Subcutaneous adipose tissue (tissue), 4 donors: ENCODE data around the gene THAP4. TPM values are rescaled to one million over a fixed set of nuclear protein-coding genes. Genes with fewer than 3 reads are reported as not detected.

ENCODE experiments used
- total RNA-seq, 4 donors: library from RNA; depleted of rRNA; stranded (reverse); fragments of >200 nt; gene quantifications; one replicate each; pipeline ENCODE4 v1.1.0, GENCODE V29; 2016
- TF ChIP-seq, protein P1 (sequence below): fragments of 450-650 bp; IDR thresholded peaks from one replicate; pipeline ENCODE4 v1.5.1; 2016; ENCODE audit warnings: low read depth, mild to moderate bottlenecking, control low read depth, antibody characterized with exemption, moderate library complexity

THAP4 gene
- total RNA-seq, 4 donors from 2014 or later: 24.8 to 54.3 (median 31.1) TPM

DNA sequence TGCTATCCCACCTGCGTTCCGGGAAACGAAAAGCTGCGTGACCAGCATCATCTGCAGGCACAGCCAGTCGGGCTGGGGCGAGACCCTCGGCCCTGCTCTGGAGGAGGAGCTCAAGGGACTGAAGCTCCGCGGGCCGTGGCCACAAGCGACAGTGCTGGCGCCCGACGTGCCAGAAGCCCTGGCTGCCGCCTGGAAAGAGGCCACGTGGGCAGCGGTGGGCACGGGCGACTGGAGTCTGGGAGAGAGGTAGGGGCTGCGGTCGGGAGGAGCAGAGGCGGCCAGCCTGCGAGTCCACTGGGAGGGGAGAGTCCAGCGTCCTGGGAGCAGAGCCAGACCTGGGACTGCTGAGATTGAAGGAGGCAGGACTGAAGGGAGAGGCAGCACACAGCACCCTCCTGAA lies 40.4 kb upstream of the THAP4 start:
- TF ChIP-seq, protein P1, sequence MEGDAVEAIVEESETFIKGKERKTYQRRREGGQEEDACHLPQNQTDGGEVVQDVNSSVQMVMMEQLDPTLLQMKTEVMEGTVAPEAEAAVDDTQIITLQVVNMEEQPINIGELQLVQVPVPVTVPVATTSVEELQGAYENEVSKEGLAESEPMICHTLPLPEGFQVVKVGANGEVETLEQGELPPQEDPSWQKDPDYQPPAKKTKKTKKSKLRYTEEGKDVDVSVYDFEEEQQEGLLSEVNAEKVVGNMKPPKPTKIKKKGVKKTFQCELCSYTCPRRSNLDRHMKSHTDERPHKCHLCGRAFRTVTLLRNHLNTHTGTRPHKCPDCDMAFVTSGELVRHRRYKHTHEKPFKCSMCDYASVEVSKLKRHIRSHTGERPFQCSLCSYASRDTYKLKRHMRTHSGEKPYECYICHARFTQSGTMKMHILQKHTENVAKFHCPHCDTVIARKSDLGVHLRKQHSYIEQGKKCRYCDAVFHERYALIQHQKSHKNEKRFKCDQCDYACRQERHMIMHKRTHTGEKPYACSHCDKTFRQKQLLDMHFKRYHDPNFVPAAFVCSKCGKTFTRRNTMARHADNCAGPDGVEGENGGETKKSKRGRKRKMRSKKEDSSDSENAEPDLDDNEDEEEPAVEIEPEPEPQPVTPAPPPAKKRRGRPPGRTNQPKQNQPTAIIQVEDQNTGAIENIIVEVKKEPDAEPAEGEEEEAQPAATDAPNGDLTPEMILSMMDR: no peak

DNA sequence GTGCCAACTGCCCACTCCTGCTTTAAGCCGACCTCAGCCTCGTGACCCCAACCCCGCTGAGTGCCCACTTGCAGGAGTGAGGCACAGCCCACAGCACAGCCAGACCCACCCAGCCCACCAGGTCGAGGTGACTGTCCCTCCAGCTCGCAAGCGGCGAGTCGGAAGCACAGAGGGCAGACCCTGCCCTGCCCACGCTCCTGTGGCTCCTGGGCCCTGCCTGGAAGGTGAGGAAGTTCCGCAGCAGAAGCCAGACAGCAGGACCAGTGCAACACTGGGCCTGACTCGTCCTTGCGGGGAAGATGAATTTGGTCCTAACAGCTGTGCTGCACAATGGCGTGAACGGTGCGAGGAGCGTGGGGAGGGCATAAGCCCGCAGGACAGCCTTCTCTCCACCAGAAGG lies 39.7 kb upstream of the THAP4 start:
- TF ChIP-seq, protein P1: no peak

DNA sequence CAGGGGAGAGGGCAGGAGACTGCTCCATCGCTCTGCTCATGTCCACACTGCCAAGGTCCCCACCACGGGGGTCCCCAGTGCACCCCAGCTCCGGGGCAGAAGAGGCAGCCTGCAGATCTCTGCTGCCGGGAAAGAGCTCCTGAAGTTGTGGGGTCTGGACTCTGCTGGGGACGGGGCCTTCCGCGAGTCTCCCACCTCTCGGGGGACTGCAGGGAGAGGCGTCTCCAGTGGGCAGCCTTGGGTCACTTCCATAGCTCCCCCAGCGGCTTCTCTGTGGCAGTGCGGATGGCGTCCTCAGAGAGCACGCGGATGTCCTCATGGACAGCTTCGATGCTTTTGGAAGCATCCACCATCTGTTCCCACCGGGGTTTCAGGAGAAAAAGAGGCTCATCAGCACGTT lies 38.9 kb upstream of the THAP4 start:
- TF ChIP-seq, protein P1: no peak

DNA sequence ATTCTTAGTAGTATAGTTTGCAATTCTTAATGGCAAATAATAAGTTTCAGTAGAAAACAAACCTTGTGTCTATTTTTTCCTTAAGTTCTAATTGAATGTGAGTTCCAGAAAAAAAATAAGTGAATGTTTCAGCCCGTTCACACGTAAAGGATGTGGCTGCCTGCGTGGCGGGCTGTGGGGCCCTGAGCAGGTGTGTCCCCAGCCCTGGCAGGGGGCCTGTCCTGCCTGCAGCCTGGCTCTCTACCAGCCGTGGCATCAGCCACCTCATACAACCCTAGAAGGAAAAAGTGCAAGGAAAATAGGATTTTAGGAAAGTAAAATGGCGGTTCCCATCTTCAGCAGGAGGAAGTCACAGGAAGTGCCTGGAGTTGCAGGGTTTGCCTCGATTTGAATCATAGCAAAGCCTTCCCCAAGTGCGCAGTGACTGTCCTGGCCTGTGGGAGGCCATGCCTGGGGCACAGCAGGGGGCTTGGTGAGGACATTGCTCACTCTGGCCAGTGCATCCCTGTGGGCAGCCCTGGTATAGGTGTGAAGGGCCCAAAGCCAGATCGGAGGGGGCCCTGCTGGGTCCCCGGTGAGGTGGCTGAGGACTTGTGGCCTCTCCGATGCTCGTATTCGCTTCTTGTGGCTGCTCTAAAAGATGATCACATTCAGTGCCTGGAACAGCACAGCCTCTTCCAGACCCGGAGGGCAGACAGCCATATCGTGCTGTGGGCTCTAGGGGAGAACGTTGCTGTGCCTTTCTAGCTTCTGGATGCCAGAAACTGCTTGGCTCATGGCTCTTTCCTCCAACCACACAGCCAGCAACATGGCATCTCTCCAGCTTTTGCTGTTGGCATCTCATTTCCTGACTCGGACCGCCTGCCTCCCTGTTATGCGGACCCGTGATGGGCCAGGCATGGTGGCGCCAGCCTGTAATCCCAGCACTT lies 37.1 kb upstream of the THAP4 start:
- TF ChIP-seq, protein P1: no peak

DNA sequence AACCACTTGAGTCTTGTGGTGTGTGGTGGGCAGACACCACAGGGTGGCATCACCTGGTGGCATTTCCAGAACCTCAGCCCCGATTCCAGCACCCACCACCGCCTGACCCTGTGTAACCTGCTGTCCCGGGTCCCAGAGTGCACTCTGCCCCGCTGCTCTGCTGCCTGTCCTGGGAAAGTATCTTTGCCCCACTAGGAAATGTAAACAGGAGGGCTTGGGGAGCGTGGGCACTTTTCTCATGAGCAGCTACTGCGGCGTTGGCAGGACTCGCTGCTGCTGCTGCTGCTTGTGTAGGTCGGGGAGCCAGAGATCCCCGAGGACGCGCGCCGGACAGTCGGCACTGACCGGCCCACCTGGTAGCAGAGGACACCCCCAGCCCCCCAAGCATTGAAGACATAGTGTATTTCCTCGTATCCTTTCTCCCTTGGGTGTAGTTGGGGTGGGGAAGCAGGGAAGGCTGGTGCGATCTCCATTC lies 36.3 kb upstream of the THAP4 start:
- TF ChIP-seq, protein P1: no peak

DNA sequence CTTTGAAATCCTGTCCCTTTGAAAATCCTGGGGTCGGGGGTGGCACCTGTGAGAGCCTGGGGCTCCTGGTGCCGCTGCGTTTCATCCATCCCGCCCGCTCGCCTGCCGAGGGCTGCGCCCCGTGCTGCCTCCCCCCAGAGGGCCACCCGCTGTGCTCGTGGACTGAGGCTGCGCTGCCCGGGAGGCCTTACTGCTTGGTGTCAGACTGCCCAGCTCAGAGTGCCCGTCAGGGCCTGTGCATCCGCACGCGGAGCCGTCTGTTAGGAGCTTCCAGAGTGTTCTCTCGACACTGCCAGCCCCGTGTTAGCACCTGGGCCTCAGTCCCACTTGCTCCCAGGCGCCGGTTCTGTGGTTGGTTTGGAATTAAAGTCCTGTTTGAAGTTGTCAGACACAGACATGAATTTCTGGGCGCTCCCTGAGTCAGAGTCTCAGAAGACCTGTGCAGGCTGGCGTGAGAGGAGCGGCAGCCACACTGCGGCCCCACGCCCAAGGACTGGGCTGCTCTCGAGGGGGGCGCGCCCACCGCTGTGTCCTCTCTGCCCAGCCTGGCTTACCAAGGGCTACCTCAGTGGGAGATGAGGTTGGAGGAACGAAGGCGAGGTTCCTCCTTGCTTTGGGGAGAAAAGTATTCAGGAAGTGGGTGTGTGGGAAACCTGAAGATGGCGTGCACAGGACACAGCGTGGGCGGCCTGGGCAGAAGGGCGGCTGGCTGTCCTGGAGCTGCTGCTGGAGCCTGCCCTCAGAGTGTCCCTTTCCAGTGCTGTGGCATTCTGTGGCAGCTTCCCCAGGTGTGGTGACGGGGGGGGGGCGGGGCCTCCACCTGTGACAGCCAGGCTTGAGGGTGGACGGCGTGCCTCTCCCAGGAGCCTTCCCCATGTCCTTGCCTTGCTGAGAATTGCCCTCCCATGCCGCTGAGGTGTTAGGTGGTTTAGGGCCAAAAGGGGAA lies 35.6 kb upstream of the THAP4 start:
- TF ChIP-seq, protein P1: no peak
